IPS-NIHi11 (cell line): Measurements from ENCODE around the gene DNAJB5.
"Not testable (repeated sequence)": the region's sequence is repeated elsewhere in the genome, so short reads cannot be mapped to it uniquely, and the experiment has no call there.

Experiments
- DNase-seq: peaks from one replicate; pipeline ENCODE4 v3.0.0; 2012; ENCODE audit warnings: mixed read lengths, low spot score

The DNAJB5 gene

DNA sequence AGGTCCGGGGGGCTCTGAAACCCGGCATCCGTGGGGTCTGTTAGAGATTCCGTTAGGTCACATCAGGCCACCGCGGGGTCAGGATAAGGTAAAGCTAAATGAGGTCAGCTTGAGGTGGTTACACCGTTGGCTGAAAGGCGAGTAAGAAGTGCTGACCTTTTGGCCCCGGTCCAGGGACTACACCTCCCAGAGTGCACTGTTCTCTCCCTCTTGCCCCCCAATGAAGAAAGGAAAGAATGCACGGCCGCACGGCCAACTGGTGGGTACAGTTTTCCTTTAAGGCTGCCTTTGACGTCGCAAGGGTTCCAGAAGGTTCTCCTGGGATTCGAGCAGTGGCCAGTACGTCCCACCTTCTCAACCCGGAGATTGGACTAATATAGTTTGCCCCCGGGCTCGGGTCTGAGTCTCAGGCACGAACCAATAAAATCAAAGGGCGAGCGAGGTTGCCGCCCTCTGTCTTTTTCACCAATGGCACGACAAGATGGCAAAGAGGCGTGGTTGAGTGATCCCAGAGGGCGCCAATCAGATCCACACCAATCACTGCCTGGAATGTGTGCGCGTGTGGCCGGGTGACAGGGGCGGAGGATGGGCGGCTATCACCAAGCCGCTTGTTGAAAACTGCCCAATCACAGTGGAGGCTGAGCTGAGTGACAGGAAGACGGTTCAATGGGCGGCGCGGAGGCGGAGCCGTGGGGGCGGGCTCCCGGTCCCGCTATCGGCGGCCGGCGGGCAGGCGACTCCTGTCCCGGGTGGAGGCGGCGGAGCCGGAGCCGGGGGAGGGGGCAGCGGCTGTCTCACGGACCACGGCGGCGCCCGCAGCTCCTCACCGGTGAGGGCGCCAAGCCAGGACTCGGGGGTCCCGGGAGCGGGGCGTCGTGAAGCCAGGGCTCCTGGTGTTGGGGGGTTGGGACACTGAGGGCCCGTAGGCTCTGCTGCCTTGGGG, at the start of gene DNAJB5:
Gene DNAJB5, plus strand, starts transcription at position 743 of the 943 bp plus-strand sequence. CDS start 886 bp downstream, outside the sequence.
- peak; percentile 93 for DNase-seq

DNA sequence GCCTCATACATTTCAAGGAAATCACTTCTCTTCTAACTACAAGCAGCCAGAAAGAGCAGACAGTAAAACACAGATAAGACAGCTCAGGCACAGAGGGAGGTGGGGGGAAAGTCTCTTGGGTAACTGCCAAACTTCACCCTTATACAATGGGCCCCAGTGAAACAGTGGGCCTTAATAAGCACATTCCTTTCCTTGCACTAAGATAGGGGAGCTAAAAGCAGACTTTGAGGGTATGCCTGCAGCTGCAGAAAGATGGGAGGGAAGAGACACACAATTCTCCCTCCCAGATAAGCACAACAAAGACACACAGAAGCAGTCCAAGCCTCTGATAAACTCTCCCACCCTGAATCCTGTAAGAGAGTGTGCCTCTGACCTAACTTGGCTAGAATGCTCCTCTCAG, 49.6 kb upstream of the DNAJB5 start:
- DNase-seq, result not testable (repeated sequence)

DNA sequence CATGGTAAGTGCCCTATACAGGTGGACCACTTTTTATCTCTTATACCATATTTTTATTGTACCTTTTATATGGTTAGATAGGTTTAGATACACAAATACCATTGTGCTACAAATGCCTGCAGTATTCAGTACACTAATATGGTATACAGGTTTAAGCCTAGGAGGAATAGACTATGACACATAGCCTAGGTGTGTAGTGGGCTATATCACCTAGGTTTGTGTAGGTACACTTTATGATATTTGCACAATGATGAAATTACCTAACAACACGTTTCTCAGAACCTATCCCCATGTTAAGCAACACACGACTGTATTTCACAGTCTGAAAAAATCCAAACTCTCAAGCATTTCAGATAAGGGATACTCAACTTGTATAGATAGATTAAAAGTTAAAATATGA, 41.1 kb upstream of the DNAJB5 start:
- DNase-seq, result no peak

GRCh38 chr9:34954225-34954624, 35.3 kb upstream of the DNAJB5 start:
- DNase-seq, result no peak

DNA sequence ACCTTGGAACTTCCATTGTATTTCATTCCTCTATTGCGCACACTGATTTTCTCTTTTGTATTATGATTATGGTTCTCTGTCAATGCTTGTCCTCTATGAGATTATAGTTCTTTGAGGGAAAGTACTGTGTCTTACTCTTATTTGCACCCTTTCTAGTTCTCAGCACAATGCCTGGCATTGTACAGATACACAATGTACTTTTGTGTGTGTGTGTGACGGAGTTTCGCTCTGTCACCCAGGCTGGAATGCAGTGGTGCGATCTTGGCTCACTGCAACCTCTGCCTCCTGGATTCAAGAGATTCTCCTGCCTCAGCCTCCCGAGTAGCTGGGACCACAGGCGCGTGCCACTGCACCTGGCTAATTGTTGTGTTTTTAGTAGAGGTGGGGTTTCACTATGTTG, 33.5 kb upstream of the DNAJB5 start:
- DNase-seq, result not testable (repeated sequence)

GRCh38 chr9:34956648-34957047, 32.9 kb upstream of the DNAJB5 start:
- no peak for DNase-seq

GRCh38 chr9:34957492-34958410, 31.8 kb upstream of the DNAJB5 start, which contains the start of gene PHF24:
PHF24 (plus strand) TSS chr9:34958285; CDS start chr9:34971299, 13,014 bp downstream.
- DNase-seq, result peak; percentile 54

- DNase-seq, result no peak
Observed at GRCh38 chr9:34958411-34958982, 31.0 kb upstream of the DNAJB5 start.

- DNase-seq, result no peak
Observed at GRCh38 chr9:34959461-34959860, 30.1 kb upstream of the DNAJB5 start.

- no peak for DNase-seq
Observed at GRCh38 chr9:34961574-34962490, 27.7 kb upstream of the DNAJB5 start.

DNA sequence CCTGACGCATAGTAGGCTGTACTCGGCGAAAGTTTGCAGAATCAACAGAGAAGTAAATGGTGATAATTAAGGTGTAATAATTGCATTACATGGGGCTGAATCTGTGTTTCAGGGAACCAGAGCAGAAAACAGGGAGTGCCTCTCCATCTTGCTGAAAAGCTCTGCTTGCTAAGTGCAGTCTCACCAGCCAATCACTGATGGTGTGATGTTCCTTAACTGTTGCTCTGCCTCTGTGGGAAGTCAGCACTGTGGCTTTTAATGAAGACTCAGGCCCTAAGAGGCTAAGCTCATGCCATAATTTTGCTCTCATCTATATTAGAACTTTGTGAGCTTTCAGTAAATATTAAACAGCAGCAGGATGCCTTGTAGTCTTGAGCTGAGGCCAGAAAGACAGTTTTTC, 27.0 kb upstream of the DNAJB5 start:
- no peak for DNase-seq

DNA sequence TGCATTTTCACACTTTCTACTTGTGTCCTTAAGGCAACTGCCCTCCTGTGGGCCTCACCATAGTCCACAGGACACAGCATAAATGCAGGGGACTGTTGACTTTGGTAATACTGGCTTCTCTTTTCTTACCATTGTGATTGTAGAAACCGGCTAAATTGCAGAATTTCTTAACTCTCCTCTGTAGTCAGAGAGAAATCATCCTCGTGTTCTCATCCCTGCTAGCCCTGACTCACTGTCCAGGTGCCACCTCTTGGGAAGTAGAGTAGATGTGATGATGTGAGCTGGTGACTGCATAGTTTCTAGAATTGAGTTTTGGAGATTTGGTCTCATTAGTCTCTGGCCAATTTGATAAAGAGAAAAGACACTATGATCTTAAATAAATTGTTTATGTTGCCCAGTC, 26.0 kb upstream of the DNAJB5 start:
- no peak for DNase-seq

- no peak for DNase-seq
Observed at GRCh38 chr9:34964458-34964857, 25.1 kb upstream of the DNAJB5 start.

- DNase-seq, result no peak
Observed at GRCh38 chr9:34971146-34971811, 18.3 kb upstream of the DNAJB5 start.

GRCh38 chr9:34974664-34975063, 14.9 kb upstream of the DNAJB5 start:
- no peak for DNase-seq

DNA sequence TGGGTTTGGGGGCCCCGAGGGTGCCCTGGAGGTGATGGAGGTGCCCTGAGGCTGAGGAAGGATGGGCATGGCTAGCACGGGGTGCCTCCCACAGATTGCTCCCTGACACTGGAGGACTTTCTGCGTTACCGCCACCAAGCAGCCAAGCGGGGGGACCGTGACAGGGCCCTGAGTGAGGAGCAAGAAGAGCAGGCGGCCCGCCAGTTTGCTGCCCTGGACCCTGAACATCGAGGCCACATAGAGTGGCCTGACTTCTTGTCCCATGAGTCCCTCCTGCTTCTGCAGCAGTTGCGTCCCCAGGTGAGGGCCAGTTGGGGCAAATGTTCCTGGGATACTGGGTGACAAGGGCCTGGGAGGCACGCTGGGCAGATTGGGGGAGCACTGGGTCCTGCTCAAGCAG, 13.1 kb upstream of the DNAJB5 start:
- DNase-seq, result no peak

- no peak for DNase-seq
Observed at GRCh38 chr9:34976992-34977391, 12.6 kb upstream of the DNAJB5 start.

DNA sequence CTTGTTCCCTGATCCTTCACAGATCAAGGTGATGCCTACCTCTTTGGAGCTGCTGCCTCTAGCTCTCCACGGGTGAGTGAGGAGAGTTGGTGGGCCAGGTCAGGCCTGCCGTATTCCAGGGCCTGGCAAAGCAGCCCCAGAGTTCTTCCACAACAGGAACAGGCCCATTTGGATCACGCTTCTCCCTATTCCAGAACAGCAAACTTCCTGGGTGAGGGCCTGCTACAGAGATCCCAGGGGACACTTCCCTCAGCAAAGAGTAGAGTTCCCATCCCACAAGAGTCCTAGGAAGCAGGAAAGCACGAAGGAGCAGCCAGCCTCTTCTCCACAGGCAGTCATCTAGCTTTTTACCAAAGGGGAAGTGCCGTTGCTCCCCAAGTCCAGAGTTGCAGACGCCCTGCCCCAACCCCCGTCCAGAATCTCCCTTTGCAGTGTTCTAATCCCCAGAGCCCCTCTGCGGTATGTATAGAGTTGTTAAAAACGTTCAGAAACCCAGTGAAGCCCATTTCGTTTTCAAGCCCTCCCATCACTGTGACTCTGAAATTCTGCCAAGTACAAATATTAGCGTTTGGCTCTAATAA, 9.3 kb upstream of the DNAJB5 start:
- no peak for DNase-seq

GRCh38 chr9:34982361-34982760, 7.2 kb upstream of the DNAJB5 start:
- DNase-seq, result no peak

DNA sequence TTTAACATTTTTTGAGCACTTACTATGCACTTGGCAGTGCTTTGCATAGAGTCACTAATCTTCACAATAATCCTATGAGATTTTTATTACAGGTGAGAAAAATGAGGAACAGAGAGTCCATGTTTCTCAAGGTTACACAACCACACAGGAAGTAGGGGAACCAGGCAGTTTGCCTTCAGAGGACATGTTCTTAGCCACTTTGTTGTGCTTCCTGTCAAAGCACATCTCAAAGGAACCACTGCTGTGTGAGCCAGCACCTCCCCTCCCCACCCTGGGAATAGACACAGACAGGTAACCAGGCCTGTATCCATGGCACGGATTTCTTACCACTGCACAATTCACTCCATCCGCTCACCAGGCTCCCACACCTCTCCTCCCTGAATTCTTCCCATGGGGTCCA, 6.3 kb upstream of the DNAJB5 start:
- no peak for DNase-seq
